GM19351 (cell line): ENCODE measurements around the gene R3HDM1.
A peak's percentile ranks its signal among the peaks of the same experiment; 100 is the strongest.
"Not testable (repeated sequence)": the region's sequence is repeated elsewhere in the genome, so short reads cannot be mapped to it uniquely, and the experiment has no call there.

Experiments used
- ATAC-seq: cut with Tn5 transposase; IDR thresholded peaks from one replicate; pipeline ENCODE4 v1.9.1; 2021; ENCODE audit warnings: mild to moderate bottlenecking, moderate library complexity; ENCODE audit not compliant: unreplicated experiment

The R3HDM1 gene

DNA sequence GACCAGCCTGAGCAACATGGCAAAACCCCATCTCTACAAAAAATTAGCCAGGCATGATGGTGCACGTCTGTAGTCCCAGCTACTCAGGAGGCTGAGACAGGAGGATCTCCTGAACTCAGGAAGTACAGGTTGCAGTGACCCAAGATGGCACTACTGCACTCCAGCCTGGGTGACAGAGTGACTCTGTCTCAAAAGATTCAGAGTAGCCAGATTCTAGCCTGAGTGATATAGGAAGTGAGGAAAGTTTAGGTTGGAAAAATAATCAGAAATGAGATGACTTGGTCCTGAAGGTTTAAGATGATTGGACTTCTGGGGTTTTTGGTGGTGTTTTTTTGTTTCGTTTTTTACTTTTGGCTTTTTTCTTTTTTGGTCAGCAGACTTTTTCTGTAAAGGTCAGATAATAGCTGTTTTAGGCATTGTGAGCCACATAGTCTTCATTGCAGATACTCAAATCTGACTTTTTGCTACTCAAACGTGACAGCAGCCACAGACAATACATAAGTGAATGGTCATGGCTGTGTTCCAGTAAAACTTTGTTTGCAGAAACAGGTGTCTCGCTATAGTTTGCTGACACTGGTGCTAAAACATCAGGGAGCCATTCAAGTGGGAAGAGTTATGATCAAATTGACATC lies 106.3 kb downstream of the R3HDM1 start:
- peak; percentile 76 for ATAC-seq

DNA sequence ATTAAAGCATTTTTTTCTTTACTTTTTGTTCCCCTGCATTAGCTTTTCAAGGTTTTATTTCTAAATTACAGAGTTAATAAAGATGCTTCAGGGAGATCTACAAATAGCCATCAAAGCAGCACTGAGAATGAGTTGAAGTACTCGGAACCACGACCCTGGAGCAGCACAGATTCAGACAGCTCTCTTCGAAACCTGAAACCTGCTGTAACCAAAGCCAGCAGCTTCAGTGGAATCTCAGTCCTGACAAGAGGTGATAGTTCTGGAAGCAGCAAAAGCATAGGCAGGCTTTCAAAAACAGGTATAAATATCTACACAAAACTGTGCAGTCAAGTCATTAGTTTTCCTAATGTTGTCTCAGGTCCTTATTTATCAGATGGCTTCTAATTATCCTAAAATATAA lies 107.5 kb downstream of the R3HDM1 start:
- no peak for ATAC-seq

DNA sequence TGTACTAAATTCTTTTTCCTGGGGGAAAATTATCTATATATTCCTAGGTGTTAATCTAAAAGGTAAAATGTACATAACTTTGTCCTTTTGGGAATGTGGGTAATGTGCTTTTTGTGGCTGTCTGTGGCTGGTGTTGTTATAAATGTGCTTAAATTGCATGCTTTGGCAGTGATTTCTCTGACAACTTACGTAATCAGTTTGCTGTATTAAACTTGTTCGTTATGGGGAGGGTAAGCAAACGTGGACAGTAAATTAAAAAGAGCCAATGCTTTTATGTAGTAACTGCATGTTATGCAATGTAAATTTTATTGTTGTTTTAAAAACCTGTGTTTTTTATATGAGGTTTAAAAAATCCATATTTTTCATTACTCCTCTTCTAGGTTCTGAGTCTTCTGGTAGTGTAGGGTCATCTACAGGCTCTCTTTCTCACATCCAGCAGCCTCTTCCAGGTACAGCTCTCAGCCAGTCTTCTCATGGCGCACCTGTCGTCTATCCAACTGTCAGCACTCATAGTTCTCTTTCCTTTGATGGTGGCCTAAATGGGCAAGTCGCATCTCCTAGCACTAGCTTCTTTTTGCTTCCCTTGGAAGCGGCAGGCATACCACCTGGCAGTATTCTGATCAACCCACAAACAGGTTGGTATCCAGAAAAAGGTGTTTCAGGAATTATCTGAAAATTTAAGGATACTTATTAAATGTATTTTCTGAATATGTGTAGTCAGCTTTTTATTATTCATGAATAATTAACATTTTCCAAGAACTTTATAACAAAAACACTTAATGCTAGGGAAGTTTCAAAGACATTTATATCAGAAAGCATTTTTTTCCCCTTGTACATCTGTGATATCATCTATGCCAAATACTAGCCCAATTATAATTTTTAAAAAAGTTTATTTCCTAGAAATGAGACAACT lies 110.1 kb downstream of the R3HDM1 start:
- no peak for ATAC-seq

DNA sequence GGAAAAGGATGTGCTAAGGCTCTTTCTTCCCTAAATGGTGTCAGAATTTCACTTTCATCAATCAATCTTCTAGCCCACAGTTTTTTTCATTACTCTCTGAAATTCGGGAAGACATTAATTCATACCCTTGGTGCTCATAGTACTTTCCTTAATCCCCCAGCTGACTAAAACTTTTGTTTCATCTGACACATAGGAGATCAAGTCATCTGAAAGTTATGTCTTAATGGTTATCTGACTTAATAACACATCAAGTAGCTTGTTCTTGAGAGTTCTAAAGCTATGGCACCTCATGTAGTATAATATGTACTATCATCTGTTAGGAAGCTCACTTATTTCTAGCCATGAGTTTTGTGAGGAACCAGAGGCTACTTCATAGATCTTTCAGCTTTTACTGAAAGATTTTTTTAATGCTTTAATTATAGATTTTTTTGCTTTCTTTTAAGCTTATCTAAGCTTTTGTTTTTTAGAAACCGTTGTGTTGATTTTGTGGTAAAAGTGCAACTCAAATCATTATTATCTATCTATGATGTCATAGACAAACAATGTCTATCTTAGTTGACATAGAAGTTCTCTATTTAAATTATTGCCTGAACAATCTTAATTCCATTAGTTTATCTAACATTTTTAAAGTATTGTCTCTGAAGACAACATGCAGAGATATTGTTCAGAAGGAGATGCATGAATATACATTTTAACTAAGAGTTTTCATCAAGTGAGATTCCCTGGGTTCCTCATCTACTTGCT lies 116.7 kb downstream of the R3HDM1 start:
- no peak for ATAC-seq

DNA sequence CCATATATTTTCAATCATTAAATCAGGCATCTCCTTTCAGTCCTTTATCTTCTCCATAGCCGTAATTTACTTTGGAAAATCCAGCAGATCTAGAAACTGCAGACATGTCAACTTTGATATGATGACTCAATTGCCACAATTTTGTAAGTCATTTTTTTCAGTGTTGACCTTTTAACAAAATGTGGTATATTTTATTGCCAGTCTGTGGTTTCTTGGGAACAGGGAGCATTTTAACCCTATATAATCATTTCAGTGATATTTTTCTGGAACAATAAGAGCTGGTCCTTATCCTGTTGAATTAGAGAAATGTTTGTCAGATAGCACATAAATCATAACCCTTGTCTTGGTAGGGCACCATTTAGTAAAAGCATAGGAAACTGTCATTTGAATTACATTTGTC lies 119.4 kb downstream of the R3HDM1 start:
- no peak for ATAC-seq

DNA sequence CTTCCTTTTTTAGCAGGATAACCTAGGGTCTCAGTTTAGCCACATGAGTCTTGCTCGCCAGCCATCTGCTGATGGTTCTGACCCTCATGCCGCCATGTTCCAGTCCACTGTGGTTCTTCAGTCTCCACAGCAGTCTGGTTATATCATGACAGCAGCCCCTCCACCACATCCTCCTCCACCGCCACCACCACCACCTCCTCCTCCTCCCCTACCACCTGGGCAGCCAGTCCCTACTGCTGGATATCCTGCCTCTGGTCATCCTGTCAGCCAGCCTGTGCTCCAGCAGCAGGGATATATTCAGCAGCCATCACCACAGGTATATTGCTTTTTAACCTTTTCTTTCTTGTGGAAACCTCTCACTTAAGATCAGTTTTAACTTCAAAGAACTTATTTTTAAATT lies 120.4 kb downstream of the R3HDM1 start:
- no peak for ATAC-seq

DNA sequence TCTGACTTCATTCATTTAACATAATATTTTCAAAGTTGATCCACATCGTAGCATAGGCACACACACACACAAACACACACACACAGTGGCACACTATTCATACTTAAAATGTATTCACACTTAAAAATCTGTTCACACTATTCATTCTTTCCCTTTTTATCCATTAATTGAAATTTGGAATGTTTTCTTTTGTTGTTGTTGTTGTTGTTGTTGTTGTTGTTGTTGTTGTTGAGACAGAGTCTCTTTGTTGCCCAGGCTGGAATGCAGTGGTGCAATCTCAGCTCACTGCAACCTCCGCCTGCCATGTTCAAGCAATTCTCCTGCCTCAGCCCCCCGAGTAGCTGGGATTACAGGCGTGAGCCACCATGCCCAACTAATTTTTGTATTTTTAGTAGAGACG lies 123.0 kb downstream of the R3HDM1 start:
- not testable (repeated sequence) for ATAC-seq

DNA sequence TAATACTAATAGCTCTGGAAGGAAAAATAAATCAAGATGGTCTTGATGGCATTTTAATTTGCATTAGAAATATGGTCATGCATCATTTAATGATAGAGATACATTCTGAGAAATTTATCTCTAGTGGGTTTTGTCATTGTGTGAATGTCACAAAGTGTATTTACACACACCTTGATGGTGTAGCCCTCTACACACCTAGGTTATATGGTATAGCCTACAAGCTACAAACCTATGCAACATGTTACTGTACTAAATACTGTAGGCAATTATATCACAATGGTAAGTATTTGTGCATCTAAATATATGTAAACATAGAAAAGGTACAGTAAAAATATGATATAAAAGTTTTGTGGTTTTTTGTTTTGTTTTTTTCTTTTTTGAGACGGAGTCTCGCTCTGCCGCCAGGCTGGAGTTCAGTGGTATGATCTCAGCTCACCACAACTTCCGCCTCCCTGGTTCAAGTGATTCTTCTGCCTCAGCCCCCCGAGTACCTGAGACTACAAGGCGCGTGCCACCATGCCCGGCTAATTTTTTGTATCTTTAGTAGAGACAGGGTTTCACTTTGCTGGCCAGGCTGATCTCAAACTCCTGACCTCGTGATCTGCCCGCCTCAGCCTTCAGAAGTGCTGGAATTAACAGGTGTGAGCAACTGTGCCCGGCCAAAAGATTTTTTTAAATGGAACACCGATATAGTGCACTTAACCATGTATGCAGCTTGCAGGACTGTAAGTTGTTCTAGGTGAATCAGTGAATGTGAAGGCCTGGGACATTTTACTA lies 126.7 kb downstream of the R3HDM1 start:
- no peak for ATAC-seq

DNA sequence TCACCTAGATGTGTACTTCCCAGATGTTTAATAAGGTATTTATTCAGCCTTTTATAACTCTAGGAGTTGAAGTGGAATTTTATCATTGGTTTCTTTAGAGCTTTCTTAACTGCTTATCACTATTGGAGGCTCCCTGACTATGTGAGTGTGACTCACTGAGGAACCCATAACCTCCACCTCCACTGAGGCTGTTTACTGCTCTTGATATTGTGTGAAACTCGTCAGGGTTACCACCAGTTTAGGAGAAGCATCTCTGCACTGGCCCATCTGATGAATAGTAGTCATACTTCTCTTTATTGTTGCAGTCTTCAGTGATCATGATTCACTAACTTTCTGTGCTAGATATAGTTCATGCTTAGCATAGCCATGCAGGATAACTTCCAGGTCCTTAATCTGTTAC lies 130.8 kb downstream of the R3HDM1 start:
- ATAC-seq: no peak

DNA sequence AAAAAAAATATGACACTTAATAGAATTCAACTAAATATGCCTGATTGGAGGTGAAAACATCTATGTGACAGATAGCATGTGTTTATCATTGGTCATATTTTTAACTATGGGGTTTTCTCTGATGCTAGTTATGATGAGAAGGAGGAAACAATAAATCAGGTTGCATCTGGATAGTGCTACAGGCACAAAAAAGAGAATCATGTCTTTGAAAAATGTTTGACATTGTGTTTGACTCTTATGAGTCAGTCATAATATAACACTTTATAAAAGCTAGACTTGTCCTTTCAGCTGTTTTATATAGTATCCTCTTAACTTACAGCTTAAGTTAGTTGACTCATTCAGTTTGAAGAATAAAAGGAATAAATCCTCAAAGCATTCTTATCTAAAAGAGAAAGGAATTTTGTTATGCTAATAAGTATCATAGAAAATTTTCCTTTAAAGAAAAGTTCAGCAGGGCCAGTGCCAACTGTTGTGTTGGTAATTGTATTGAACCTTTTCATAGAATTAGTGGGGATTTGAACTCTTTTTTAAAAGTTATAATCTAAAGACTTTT lies 131.9 kb downstream of the R3HDM1 start:
- ATAC-seq: no peak

DNA sequence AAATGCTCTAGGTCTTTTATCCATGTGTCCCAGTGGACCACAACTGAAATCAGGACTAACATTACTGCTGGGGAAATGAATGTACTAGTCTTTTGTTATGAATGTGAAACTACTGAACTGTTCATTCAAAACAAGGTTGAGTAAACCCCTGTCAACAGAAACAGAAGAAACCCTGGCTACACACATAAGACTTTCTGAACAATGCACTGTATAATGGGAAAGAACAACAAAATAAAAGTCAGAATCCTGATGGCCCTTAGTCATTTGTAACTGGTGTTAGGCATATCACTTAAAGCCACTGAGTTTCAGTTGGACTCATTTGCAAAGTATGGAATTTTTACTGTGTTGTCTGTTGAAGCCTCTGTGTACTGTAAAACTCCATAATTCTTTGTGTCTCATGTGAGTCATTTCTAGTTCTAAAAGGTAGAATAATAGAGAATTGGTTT lies 133.4 kb downstream of the R3HDM1 start:
- peak; percentile 88 for ATAC-seq

DNA sequence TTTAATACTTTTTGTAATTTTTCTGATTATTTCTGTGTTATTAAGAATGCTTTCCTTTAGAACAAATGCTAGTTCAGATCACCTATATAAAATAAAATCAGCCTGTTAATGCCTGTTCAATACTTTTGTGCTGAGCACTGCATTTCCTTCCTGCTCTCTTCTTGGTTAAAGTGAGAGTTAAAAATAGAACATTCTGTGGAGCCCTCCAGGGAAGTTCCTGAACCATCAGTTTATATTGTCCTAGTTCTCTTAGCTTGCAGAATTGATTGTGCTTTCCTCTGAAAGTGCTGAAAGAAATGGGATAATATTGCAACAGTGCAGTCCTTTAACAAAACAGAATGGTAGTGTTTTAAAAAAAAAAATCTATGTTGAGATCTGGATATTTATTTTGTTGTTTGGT lies 135.8 kb downstream of the R3HDM1 start:
- no peak for ATAC-seq

DNA sequence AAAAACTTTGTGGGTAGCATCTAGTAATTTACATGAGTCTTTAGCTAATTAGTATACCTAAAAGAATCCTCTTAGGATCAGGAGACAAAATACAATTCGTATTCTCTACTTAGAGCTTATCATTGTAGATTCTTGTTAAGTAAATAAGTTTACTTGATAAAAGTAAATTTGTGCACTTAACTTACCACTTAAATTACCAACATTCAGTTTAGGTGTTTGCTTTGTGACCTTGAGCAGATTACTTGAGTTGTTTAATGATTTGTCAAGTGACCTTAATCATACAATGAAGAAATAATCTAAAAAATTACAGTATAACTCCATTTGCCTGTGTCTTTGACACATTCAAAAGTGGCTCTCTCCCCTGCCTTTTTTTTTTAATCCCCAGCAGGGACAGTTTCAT lies 143.2 kb downstream of the R3HDM1 start:
- no peak for ATAC-seq

DNA sequence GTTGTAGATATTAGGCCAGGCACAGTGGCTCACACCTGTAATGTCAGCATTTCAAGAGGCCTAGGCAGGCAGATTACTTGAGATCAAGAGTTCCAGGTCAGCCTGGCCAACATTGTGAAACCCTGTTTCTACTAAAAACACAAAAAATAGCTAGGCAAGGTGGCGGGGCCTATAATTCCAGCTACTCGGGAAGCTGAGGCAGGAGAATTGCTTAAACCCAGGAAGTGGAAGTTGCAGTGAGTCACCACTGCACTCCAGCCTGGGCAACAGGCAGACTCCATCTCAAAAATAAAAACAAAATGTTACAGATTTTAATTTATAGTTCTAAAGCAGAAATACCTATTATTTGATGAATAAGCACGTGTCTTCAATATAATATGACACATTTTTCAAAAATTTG lies 144.7 kb downstream of the R3HDM1 start:
- ATAC-seq: no peak

DNA sequence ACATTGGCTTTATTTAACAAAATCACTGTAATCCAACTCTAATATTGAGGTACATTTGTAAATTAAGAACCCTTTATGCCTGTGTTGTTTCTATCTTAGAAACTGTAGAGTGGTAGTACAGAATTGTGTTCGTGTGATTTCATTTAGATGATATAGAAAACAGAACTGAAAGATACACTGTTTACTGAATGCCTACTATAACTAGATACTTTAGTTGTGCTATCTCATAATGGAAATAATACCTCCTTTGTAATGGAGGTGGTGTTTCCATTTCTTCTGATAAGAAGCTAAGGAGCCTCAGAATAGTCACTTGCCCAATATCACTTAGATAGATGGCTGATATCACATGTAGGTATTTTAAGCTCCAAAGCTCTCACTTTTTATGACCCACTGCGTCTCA lies 147.8 kb downstream of the R3HDM1 start:
- ATAC-seq: no peak

DNA sequence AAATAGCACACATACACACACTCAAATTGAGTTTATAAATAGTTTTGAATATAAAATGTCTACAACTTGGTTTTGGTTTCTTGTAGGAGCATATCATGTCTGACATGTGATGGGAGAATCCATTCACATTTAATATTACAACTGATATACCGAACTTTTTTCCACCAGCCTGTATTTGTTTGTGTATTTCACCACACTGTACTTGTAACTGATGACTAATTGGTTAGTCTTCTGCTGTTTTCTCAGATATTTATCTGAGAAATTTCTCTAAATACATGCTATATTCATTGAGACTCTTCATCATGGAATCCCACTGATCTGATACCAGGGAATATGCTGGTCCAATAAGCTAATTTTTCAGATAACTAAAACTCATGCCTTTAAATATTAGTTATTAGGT lies 154.1 kb downstream of the R3HDM1 start:
- no peak for ATAC-seq

DNA sequence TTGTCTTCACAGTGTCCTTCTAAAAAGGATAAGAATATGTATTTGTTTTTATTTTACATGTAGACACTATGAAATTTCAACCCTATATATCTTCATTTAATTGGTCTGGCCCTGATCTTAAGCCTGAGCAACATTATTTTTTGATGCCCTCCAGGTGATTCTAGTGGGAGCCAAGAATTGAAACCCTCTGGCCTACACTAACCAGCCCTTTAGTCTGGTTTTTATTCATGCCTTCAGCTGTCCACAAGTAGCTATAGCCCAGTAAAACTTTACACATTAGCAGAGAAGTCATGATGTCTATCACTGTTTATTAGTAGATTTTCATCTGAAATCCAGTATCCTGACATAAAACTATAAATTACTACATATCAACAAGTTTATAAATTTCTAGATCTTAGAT lies 157.7 kb downstream of the R3HDM1 start:
- ATAC-seq: peak; percentile 54

DNA sequence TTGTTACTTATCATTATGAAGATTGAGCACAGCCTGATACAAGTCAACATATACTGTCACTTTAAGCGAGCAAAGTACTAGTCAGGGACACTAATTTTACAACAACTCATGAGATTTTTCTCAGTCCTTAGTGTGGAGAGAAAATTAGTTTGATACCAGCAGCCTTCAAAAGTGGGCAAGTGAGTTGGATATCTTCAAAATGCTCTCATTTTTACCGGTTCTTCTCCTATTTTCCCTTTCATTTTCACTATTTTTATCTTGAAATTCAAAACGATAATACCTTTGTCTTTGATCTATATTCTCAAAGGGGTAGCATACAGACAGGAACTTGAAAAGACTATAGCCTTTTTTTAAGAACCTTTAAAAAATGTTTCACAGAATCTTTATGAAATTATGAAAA lies 158.4 kb downstream of the R3HDM1 start:
- ATAC-seq: no peak

DNA sequence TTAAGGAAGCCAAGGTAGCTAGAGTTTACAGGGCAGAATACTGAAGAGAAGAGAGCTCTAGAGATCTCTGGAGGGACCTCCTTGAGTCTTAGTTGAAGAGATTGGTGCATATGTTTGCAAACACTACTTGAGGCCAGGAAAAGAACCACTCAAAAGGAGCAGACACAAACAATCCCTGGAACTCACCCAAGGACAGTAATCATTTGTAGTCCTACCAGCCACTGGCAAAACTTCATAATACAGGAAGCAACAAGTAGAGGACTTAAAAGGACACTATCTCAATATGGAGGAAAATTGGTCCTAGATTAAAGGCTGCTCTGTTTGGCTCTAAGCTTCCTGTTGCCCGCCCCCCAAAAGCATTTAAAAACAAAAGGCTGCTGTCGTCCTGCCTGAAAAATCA lies 163.4 kb downstream of the R3HDM1 start:
- ATAC-seq: no peak

DNA sequence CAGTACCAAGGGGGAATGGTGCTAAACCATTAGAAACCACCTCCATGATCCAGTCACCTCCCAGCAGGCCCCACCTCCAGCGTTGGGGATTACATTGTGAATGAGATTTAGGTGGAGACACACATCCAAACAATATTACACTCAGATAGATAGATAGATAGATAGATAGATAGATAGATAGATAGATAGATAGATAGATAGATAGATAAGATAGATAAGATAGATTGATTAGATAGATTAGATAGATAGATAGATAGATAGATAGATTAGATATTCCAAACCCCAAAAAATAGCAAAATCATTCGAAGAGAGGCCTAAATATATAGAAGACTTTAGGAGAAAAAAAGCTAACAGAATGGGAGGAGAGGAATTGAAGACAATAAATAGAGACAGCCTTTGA lies 167.6 kb downstream of the R3HDM1 start:
- ATAC-seq: no peak

DNA sequence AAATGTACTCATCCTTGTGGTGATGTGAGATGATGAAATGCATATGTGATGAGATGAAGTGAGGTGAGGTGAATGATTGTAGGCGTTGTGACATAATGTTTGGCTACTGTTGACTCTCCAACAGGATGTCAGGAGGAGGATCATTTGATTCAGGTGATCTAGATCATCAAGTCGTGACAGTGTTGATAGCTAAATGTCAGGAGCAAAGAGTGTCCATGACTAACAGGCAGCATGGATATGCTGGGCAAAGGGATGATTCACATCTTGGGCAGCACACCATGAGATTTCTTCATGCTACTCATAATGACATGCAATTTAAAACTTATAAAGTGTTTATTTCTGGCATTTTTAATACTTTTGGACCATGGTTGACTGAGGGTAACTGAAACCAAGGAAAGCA lies 170.2 kb downstream of the R3HDM1 start:
- no peak for ATAC-seq
